Thyroid gland (tissue), 4 donors: ENCODE results near the gene ZNF365. TPM values are rescaled to one million over a fixed set of nuclear protein-coding genes. Genes with fewer than 3 reads are reported as not detected.
A peak's percentile ranks its signal among the peaks of the same experiment; 100 is the strongest.

Source experiments
- DNase-seq, 2 donors: peaks; one replicate each; pipeline ENCODE4 v3.0.0-alpha.2; 2019
- H3K27ac ChIP-seq, 3 donors: fragments of 200-600 bp; sonication (generic); 1 replicate in 2 of 3; 2 replicates in 1 of 3; pipeline ENCODE4 v1.5.1; 2016 to 2019; ENCODE audit warnings: mild to moderate bottlenecking in 1 of 3, moderate library complexity in 1 of 3
- H3K27me3 ChIP-seq: fragments of 200-600 bp; sonication (generic); one replicate; pipeline ENCODE4 v1.5.1; 2019
- H3K36me3 ChIP-seq, 2 donors: fragments of 200-600 bp; sonication (generic); one replicate each; pipeline ENCODE4 v1.5.1; 2016 to 2019
- H3K4me1 ChIP-seq, 2 donors: fragments of 200-600 bp; sonication (generic); one replicate each; pipeline ENCODE4 v1.5.1; 2017 to 2019
- H3K4me3 ChIP-seq, 3 donors: fragments of 200-600 bp; sonication (generic); replicated peaks in 1 of 3; 1 replicate in 2 of 3; 2 replicates in 1 of 3; pipeline ENCODE4 v1.5.1; 2016; ENCODE audit warnings: mild to moderate bottlenecking in 1 of 3
- H3K9me3 ChIP-seq: fragments of 200-600 bp; sonication (generic); one replicate; pipeline ENCODE4 v1.5.1; 2017
- POLR2A ChIP-seq, 2 donors: fragments of 450-650 bp; IDR thresholded peaks; one replicate each; pipeline ENCODE4 v1.6.1; 2017; ENCODE audit warnings: antibody characterized with exemption in 2 of 2, mild to moderate bottlenecking in 2 of 2, moderate library complexity in 1 of 2
- WGBS, 2 donors: methylation state at CpG; one replicate each; pipeline ENCODE4 v1.1.5; 2017; 5-methylcytosine and 5-hydroxymethylcytosine counted together
- intact Hi-C: fragments of 100-400 bp; cut with DNase I; formaldehyde crosslinking; loops from one replicate; pipeline ENCODE4 v1.15.1; 2023
- total RNA-seq, 4 donors: library from RNA; depleted of rRNA; stranded (reverse); fragments of >200 nt; gene quantifications; one replicate each; pipeline ENCODE4 v1.2.3, GENCODE V29; 2016
- TF ChIP-seq, protein P1 (sequence below), 6 experiments: fragments of 200-600 bp in 3 of 6; fragments of 450-650 bp in 3 of 6; sonication (generic) in 3 of 6; IDR thresholded peaks; one replicate each; pipeline ENCODE4 v1.5.1; 2016 to 2019; ENCODE audit warnings: antibody characterized with exemption in 6 of 6, mild to moderate bottlenecking in 2 of 6, inconsistent platforms in 1 of 6, moderate library complexity in 1 of 6

The ZNF365 gene, protein sequence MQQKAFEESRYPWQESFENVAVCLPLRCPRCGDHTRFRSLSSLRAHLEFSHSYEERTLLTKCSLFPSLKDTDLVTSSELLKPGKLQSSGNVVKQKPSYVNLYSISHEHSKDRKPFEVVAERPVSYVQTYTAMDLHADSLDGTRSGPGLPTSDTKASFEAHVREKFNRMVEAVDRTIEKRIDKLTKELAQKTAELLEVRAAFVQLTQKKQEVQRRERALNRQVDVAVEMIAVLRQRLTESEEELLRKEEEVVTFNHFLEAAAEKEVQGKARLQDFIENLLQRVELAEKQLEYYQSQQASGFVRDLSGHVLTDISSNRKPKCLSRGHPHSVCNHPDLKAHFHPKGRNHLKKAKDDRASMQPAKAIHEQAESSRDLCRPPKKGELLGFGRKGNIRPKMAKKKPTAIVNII
- 1 to 10 TPM in 1 of 4 donors, under 1 TPM in 1, not detected in 2; 0.63 to 1.2 TPM for total RNA-seq

DNA sequence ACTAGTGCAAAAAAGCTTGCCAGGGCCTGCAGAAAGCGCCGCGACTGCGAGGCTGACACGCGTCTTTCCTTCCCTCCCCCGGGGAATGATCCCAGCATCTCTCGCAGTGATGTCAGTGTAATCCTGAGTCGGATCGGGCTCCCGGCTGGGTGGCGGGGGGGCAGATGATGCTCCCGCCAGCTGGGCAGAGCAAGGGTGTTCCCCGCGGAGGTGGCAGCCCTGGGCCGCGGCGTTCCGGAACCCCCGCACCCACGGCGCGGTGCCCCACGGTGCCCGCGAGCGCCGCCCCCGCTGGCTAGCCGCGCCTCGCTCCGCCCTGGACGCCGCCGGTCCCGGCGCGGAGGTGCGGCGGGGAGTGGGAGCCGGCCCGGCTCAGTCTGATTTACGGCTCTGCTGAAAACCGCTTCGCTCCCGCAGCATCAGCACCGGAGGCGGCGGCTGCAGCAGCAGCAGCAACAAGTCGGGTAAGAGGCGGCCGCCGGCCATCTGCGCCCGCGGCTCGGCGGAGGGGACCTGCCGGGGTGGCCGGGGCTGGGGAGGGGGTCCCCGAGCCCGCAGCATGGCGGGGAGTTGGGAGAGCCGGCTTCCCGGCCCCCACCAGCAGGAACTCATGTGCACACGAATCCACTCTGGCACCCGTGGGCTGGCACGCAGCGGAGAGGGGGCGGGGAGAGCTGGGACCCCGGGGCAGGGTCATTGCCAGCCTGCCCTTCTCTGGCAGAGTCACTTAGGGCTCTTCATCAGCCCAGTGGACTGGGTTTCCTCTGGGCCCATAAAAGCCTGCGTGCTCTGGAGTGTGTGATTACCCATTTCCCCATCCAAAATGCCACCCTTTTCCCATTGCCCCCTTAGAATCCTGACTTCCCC is at the start of gene ZNF365:
ZNF365 (plus strand) TSS at position 375 of the 867 bp plus-strand sequence. CDS start 1,825 bp downstream, outside the sequence.
- Histone ChIP-seq H3K36me3 (no peaks in the 10 kb centered on the region), H3K9me3 (no peaks in the 10 kb centered on the region), H3K4me1 (peaks cover 4 to 7% of the 10 kb centered on the region in 2 donors), H3K4me3 (peak within 1 kb of the TSS in 1 of 3 donors; percentile 42), H3K27ac (no peak within 1 kb of the TSS), H3K27me3 (no peaks in the 10 kb centered on the region)
- 2 to 12% methylated on average over 5 to 12 of the region's 73 CpGs for WGBS, 2 donors
- no peak for TF ChIP-seq POLR2A (IDR thresholded peaks at IDR 0.05)
- TF ChIP-seq, protein P1, sequence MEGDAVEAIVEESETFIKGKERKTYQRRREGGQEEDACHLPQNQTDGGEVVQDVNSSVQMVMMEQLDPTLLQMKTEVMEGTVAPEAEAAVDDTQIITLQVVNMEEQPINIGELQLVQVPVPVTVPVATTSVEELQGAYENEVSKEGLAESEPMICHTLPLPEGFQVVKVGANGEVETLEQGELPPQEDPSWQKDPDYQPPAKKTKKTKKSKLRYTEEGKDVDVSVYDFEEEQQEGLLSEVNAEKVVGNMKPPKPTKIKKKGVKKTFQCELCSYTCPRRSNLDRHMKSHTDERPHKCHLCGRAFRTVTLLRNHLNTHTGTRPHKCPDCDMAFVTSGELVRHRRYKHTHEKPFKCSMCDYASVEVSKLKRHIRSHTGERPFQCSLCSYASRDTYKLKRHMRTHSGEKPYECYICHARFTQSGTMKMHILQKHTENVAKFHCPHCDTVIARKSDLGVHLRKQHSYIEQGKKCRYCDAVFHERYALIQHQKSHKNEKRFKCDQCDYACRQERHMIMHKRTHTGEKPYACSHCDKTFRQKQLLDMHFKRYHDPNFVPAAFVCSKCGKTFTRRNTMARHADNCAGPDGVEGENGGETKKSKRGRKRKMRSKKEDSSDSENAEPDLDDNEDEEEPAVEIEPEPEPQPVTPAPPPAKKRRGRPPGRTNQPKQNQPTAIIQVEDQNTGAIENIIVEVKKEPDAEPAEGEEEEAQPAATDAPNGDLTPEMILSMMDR (IDR thresholded peaks at IDR 0.05): no peak
- intact Hi-C loops: no loop called here
- DNase-seq: peak; percentile 29 to 37

DNA sequence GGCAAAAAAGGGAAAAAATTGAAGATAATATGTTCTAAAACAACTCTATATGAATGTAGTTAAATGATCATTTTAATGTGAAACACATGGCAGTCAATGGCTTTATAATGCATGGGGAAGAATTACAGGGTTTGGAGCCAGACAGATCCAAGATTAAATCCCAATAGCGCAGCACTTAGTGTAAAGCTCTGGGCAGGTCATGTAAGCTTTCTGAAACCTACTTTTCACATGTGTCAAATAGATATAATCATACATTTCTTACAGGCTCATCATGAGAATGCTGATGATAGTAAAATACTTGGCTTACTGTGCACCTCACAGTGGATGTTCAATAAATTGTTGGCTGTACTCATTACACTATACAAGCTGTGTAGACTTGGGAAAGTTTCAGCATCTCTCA is 48.0 kb upstream of the ZNF365 start:
- H3K27me3 ChIP-seq: no peaks in the 10 kb centered on the region
- no peak for DNase-seq
- no peaks in the 10 kb centered on the region for H3K9me3 ChIP-seq
- WGBS, 2 donors: 67 to 93% methylated on average over 1 of the region's 1 CpG
- no peak overlapping the region for H3K4me3 ChIP-seq
- no peaks in the 10 kb centered on the region for H3K36me3 ChIP-seq
- intact Hi-C loops: no loop called here
- TF ChIP-seq, protein P1 (IDR thresholded peaks at IDR 0.05): no peak
- no peak overlapping the region for H3K27ac ChIP-seq
- no peaks in the 10 kb centered on the region for H3K4me1 ChIP-seq

DNA sequence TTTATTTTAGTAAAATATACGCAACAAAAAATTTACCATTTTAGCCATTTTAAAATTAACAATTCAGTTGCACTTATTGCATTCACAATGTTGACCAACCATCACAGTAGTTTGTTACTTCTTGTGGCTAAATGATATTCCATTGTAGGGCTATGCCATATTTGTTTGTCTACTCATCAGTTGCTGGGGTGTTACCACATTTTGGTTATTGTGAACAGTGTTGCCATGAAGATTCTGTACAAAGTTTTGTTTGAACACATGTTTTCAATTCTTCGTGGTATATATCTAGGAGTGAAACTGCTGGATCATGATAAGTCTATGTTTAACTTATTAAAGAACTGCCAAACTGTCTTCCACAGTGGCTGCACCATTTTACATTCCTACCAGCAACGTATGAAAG is 46.3 kb upstream of the ZNF365 start:
- DNase-seq: no peak
- intact Hi-C loops: no loop called here
- Histone ChIP-seq H3K36me3 (no peaks in the 10 kb centered on the region), H3K4me1 (no peaks in the 10 kb centered on the region), H3K4me3 (no peak overlapping the region), H3K27ac (no peak overlapping the region), H3K27me3 (no peaks in the 10 kb centered on the region), H3K9me3 (no peaks in the 10 kb centered on the region)
- TF ChIP-seq, protein P1 (IDR thresholded peaks at IDR 0.05): no peak
- TF ChIP-seq POLR2A (IDR thresholded peaks at IDR 0.05): no peak
- WGBS, 2 donors: 68% methylated on average over 3 of the region's 3 CpGs

DNA sequence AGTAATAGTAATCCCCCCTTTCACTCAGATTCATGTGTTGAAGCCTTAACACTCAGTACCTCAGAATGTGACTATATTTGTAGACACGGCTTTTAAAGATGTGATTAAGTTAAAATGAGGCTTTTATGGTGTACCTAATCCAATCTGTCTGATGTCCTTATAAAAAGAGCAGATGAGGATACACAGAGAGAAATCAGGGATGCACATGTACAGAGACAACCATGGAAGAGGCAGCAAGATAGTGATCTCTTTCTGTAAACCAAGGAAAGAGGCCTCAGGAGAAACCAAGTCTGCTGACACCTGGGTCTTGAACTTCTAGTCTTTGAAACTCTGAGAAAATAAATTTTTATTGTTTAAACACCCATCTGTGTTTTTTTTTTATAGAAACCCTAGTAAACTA is 44.0 kb upstream of the ZNF365 start:
- no peaks in the 10 kb centered on the region for H3K4me1 ChIP-seq
- no peak overlapping the region for H3K4me3 ChIP-seq
- no peaks in the 10 kb centered on the region for H3K9me3 ChIP-seq
- no peaks in the 10 kb centered on the region for H3K27me3 ChIP-seq
- no peak overlapping the region for H3K27ac ChIP-seq
- DNase-seq: no peak
- intact Hi-C loops: no loop called here
- WGBS, 2 donors: 94 to 95% methylated on average over 1 of the region's 1 CpG
- H3K36me3 ChIP-seq: no peaks in the 10 kb centered on the region
- no peak for TF ChIP-seq POLR2A (IDR thresholded peaks at IDR 0.05)
- TF ChIP-seq, protein P1 (IDR thresholded peaks at IDR 0.05): no peak

DNA sequence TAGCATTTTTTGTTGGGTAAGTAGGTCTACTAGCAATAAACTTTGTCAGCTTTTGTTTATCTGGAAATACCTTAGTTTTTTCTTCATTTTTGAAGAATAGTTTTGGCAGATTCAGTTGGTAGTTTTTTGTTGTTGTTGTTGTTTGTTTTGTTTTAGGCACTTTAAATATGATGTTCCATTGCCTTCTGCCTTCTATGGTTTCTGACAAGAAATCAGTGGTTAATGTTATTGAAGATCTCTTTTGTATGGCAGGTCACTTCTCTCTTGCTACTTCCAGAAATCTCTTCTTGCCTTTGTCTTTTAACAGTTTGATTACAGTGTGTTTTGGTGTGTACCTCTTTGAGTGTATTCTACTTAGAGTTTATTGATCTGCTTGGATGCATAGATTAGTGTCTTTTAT is 41.8 kb upstream of the ZNF365 start:
- DNase-seq: no peak
- no peak overlapping the region for H3K27ac ChIP-seq
- H3K9me3 ChIP-seq: no peaks in the 10 kb centered on the region
- H3K27me3 ChIP-seq: no peaks in the 10 kb centered on the region
- H3K36me3 ChIP-seq: no peaks in the 10 kb centered on the region
- TF ChIP-seq, protein P1 (IDR thresholded peaks at IDR 0.05): no peak
- no peak for TF ChIP-seq POLR2A (IDR thresholded peaks at IDR 0.05)
- no peaks in the 10 kb centered on the region for H3K4me1 ChIP-seq
- intact Hi-C loops: no loop called here
- no peak overlapping the region for H3K4me3 ChIP-seq
